Lower leg skin (tissue), 4 donors: ENCODE measurements around the gene DENND5A. TPM values are rescaled to one million over a fixed set of nuclear protein-coding genes. Genes with fewer than 3 reads are reported as not detected.

Experiments used
- DNase-seq, 2 donors: peaks; one replicate each; pipeline ENCODE4 v3.0.0-alpha.2; 2019; ENCODE audit warnings: low spot score in 2 of 2
- H3K4me3 ChIP-seq: fragments of 200-600 bp; sonication (generic); 2 replicates; pipeline ENCODE4 v1.5.1; 2017; ENCODE audit warnings: mild to moderate bottlenecking, low read depth; ENCODE audit not compliant: poor library complexity, severe bottlenecking
- POLR2A ChIP-seq, 2 donors: fragments of 450-650 bp; IDR thresholded peaks; one replicate each; pipeline ENCODE4 v1.6.1; 2016 to 2017; ENCODE audit warnings: antibody characterized with exemption in 2 of 2, mild to moderate bottlenecking in 1 of 2, moderate library complexity in 1 of 2
- WGBS, 2 donors: methylation state at CpG; one replicate each; pipeline ENCODE4 v1.1.5; 2018; 5-methylcytosine and 5-hydroxymethylcytosine counted together
- intact Hi-C: fragments of 100-400 bp; cut with DNase I; formaldehyde crosslinking; loops from one replicate; pipeline ENCODE4 v1.15.0; 2023; ENCODE audit warnings: low total_unique reads
- total RNA-seq, 4 donors: library from RNA; depleted of rRNA; stranded (reverse); fragments of >200 nt; gene quantifications; one replicate each; pipeline ENCODE4 v1.1.0, GENCODE V29; 2016
- TF ChIP-seq, protein P1 (sequence below), 3 donors: fragments of 450-650 bp; IDR thresholded peaks; one replicate each; pipeline ENCODE4 v1.5.1; 2016; ENCODE audit warnings: antibody characterized with exemption in 3 of 3, mild to moderate bottlenecking in 3 of 3, moderate library complexity in 2 of 3

The DENND5A gene
- total RNA-seq, 4 donors from 2014 or later, result 21.2 to 34.1 (median 28.7) TPM

DNA sequence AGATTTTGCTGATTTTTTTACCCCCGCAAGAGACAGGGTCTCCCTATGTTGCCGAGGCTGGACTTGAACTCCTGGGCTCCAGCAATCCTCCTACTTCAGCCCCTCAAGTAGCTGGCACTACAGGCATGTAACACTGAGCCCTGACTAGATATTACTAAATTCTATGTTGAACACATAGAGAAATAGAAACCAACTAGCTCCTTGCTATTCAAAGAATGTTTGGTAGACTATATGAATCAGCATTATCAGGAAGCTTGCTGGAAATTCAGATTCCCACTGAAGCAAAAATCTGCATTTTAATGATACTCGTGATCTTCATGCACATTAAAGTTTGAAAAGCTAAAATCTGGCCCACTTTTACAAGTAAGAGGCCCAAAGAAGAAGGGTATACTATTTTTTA lies 37.3 kb upstream of the DENND5A start:
- DNase-seq, result no peak
- 95% methylated on average over 3 of the region's 3 CpGs; no CpG with 5 or more reads in 1 of the 2 donors for WGBS, 2 donors
- intact Hi-C loops, result no loop called here
- TF ChIP-seq POLR2A (IDR thresholded peaks at IDR 0.05), result no peak
- TF ChIP-seq, protein P1, sequence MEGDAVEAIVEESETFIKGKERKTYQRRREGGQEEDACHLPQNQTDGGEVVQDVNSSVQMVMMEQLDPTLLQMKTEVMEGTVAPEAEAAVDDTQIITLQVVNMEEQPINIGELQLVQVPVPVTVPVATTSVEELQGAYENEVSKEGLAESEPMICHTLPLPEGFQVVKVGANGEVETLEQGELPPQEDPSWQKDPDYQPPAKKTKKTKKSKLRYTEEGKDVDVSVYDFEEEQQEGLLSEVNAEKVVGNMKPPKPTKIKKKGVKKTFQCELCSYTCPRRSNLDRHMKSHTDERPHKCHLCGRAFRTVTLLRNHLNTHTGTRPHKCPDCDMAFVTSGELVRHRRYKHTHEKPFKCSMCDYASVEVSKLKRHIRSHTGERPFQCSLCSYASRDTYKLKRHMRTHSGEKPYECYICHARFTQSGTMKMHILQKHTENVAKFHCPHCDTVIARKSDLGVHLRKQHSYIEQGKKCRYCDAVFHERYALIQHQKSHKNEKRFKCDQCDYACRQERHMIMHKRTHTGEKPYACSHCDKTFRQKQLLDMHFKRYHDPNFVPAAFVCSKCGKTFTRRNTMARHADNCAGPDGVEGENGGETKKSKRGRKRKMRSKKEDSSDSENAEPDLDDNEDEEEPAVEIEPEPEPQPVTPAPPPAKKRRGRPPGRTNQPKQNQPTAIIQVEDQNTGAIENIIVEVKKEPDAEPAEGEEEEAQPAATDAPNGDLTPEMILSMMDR (IDR thresholded peaks at IDR 0.05), result no peak
- H3K4me3 ChIP-seq, result no peak overlapping the region

DNA sequence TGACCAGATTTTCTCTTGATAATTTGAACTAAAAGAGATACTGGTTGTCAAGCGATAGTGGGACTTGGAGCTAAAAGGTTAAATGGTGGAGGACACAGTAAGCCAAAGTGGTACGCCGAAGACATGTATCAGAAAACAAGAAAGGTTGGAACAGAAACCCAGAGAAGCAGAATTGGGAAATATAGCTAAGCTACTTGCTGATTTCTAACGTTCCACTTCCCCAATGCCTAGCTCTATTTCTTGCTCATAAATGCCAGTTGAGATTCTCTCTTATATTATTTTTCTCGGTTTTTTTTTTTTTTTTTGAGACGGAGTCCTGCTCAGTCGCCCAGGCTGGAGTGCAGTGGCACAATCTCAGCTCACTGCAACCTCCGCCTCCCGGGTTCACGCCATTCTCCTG lies 36.6 kb upstream of the DENND5A start:
- TF ChIP-seq, protein P1 (IDR thresholded peaks at IDR 0.05), result no peak
- no peak for TF ChIP-seq POLR2A (IDR thresholded peaks at IDR 0.05)
- no peak overlapping the region for H3K4me3 ChIP-seq
- no peak for DNase-seq
- intact Hi-C loops, result no loop called here
- 71 to 84% methylated on average over 10 of the region's 10 CpGs for WGBS, 2 donors

DNA sequence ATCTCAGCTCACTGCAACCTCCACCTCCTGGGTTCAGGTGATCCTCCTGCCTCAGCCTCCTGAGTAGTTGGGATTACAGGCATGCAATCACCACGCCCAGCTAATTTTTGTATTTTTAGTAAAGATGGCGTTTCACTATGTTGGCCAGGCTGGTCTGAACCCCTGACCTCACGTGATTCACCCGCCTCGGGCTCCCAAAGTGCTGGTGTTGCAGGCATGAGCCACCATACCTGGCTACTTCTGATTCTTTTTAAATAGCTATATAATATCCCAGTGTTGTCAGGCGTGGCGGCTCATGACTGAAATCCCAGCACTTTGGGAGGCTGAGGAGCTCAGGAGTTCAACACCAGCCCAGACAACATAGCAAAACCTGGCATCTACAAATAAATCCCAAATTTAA lies 28.5 kb upstream of the DENND5A start:
- H3K4me3 ChIP-seq, result no peak overlapping the region
- WGBS, 2 donors, result 92 to 96% methylated on average over 7 of the region's 7 CpGs
- TF ChIP-seq POLR2A (IDR thresholded peaks at IDR 0.05), result no peak
- TF ChIP-seq, protein P1 (IDR thresholded peaks at IDR 0.05), result no peak
- no peak for DNase-seq
- intact Hi-C loops, result no loop called here

DNA sequence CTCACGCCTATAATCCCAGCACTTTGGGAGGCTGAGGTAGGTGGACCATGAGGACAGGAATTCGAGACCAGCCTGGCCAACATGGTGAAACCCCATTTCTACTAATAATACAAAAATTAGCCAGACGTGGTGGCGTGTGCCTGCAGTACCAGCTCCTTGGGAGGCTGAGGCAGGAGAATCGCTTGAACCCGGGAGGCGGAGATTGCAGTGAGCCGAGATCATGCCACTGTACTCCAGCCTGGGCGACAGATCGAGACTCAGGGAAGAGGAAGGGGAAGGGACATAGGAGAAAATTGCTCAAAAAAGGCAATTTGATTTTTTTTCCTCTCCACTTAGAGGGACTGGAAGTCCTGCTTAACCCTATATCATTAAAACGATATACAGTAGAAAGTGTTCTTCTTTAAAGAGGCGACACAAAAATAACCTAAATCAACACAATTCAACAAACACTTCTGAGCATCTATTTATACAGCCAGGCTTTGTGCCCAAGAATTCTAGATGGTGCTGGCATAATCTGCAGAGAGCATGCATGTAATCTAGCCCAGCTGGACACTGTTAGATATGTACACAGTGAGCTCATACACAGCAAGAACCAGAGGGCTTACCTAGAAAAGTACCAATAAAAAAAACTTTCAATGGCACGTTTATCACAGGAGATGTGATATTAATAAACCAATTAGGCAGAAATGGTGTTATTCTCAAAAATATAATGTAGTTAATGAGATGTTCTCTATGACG lies 20.9 kb upstream of the DENND5A start:
- TF ChIP-seq POLR2A (IDR thresholded peaks at IDR 0.05), result no peak
- TF ChIP-seq, protein P1 (IDR thresholded peaks at IDR 0.05), result no peak
- WGBS, 2 donors, result 88 to 93% methylated on average over 14 of the region's 14 CpGs
- H3K4me3 ChIP-seq, result no peak overlapping the region
- no peak for DNase-seq
- intact Hi-C loops, result no loop called here

DNA sequence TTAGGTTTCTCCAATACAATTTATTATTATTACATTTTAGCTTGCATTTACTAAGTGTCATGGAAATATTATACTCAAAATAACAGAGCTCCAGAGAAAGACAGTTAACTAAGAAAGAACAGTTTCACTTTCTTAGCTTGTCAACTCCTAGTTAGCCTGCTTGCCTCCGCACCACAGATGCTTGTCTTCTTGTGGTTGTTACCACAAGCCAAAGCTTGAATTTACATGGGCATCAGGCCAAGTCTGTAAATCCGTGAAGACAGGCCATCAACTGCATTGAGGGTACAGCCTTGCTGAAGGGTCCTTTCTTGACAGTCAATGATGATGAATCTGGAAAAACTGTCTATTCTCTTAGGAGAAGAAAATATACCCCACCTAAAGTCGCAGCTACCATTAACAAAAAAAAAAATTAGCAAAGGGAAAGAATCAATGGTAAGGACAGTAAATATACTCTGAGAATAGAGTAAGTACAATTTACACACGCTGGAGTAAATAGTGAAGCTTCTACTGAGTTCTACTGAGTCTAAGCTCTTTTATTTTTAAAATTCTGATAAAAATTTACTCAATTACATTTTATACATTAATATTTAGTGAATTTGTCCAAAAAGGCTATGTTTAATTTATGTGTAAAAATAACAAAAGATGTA lies 15.6 kb upstream of the DENND5A start:
- 42 to 55% methylated on average over 4 of the region's 4 CpGs for WGBS, 2 donors
- no peak for DNase-seq

More for the DNA sequence above, 15.6 kb upstream of the DENND5A start:
- H3K4me3 ChIP-seq, result no peak overlapping the region
- no peak for TF ChIP-seq POLR2A (IDR thresholded peaks at IDR 0.05)
- TF ChIP-seq, protein P1 (IDR thresholded peaks at IDR 0.05), result no peak
- intact Hi-C loops, result no loop called here
